C1 segment of cervical spinal cord (tissue), 14 donors: ENCODE results near the gene DCTN2.
"Not testable (repeated sequence)": the region's sequence is repeated elsewhere in the genome, so short reads cannot be mapped to it uniquely, and the experiment has no call there.

Source experiments
- DNase-seq, 14 donors: peaks; one replicate each; lab custom pipeline; 2025; lab: John Stamatoyannopoulos, UW

DCTN2 gene

DNA sequence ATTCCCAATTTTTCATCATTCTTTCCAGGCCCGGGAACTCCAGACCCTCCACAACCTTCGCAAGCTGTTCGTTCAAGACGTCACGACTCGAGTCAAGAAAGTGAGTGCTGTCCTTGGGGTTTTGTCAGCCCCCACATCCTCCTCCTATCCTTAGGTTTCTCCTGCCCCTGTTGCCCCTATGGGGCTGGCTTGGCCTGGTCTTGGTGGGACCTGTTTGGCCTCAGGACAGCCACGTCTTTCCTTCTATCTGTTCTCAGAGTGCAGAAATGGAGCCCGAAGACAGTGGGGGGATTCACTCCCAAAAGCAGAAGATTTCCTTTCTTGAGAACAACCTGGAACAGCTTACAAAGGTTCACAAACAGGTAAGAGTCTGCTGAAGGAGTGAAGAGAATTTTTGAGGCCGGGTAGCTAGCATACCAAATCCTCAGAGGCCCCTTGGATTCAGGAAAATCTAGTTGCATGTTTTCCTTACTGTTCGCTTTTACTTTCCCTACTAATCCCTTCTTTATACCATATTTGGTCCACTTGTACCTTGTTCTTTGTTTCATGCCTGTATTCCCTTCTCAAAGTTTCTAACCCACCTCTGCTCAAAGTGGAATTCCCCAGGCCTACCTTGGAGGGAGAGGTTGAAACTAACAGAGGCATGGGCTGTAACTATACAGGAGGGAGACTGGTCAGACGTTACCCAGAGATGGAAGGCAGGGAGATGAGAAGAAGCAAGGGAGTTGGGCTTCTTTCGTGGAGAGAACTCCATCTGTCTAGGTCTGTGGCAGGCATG lies 31.2 kb upstream of the DCTN2 start:
- no peak for DNase-seq

DNA sequence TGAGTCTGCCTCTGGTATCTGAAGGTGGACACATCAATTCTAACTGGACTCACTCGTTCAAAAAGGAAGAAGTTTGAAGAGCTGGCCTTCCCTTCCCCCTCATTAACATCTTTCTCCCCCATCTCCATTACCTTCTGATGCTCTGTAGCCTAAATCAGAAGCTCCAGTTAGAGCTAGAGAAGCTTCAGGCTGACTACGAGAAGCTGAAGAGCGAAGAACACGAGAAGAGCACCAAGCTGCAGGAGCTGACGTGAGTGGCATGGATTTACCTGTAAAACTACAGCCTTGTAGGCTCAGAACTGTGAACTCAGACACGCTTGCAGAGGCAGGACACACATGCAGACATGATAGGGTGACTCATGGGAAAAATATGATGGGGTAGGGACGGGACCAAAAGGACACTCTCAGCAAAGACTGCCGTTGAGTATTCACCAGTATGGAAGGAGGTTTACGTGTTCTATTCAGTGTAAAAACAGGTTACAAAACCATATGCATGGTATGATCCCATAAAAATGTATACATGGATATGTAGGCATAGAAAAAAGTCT lies 29.7 kb upstream of the DCTN2 start:
- no peak for DNase-seq

DNA sequence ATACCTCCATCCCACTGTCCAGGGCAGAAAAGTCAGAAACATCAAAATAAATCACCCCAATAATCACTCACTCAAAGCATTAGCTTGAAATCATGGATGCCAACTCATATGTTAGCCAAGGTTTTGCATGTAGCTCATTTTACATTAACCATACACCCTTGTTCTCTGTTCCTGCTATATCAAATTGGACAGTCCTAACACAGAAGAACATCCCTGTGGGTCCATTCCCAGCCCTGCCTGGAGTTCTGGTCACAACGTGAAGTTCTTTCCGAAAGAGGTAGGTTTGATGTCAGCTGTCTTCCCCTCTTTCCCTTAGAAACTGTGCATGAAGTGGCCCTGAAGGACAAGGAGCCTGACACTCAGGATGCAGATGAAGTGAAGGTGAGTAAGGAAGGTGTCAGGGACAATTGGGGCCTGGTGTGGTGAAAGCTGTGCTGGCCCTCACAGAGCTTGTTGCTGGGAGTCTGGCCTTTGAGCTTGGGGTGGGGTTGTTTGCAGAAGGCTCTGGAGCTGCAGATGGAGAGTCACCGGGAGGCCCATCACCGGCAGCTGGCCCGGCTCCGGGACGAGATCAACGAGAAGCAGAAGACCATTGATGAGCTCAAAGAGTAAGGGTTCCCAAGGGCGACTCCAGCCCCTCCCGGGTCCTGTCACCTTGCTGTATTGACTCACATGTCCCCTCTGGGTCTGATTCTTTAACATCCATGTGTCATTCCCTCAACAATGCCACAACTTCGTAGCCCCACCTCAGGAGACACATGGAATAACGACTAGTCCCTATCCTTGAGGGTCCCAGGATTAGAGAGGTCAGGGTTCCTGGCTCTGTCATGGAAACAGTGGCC lies 29.0 kb upstream of the DCTN2 start:
- no peak for DNase-seq

DNA sequence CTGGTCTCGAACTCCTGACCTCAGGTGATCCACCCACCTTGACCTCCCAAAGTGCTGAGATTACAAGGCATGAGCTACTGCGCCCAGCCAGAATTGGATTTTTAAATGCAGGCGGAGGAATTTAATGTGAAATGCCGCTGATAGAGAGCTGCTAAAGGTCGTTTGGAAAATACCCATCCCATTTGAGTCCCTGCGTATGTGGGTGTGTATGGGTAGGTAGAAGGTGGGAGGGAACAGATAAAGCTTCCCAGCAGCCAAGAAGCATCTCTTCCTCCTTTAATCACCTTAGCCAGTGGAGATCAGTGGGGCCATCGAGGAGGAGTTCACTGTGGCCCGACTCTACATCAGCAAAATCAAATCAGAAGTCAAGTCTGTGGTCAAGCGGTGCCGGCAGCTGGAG lies 27.8 kb upstream of the DCTN2 start:
- DNase-seq, result no peak

DNA sequence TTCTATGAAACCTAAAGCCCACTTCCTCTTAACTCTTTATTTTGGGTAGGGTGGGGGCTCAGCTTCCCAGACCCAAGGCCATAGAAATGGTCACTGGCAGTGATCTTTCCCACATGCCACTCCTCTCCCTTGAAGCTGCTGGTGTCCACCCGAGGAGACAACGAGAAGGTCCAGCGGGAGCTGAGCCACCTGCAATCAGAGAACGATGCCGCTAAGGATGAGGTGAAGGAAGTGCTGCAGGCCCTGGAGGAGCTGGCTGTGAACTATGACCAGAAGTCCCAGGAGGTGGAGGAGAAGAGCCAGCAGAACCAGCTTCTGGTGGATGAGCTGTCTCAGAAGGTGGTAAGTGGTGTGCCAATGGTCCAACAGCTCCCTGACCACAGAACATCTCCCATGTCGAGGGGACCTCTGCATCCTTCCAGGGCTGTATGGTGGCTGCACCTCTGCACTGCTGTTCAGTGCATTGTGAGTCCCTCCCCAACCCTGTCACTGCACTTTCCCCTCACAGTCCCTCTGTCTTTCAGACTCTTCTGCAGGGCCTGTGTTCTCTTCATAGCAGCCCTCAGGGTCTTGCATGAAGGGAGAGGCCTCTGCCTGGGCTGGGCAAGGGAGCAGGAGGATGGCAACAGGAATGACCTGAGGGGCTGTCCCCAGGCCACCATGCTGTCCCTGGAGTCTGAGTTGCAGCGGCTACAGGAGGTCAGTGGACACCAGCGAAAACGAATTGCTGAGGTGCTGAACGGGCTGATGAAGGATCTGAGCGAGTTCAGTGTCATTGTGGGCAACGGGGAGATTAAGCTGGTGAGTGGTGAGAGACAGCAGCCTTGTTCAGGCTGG lies 25.2 kb upstream of the DCTN2 start:
- no peak for DNase-seq

DNA sequence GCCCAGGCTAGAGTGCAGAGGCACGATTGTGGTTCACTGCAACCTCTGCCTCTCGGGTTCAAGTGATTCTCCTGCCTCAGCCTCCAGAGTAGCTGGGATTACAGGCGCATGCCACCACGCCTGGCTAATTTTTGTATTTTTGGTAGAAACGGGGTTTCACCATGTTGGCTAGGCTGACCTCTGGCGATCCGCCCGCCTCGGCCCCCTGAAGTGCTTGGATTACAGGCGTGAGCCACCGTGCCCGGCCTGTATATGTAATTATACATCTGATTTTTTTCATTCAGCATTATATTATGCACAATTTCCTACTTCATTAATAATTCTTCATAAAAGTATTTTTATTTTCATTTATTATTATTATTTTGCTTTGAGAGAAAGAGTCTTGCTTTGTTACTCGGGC lies 23.4 kb upstream of the DCTN2 start:
- not testable (repeated sequence) for DNase-seq

DNA sequence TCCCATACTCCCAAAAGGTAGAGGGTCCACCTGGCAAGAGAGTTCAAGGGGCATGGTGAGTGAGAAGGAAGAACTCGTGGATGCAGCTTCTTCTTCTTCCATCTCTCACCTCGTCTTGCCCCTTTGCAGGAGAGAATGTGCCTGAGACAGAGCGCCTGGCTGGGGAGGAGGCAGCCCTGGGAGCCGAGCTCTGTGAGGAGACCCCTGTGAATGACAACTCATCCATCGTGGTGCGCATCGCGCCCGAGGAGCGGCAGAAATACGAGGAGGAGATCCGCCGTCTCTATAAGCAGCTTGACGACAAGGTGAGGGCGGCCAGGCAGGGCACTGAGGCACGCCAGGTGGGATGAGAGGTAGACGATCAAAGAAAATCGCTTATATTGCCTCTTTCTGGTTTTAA lies 22.9 kb upstream of the DCTN2 start:
- DNase-seq, result no peak

DNA sequence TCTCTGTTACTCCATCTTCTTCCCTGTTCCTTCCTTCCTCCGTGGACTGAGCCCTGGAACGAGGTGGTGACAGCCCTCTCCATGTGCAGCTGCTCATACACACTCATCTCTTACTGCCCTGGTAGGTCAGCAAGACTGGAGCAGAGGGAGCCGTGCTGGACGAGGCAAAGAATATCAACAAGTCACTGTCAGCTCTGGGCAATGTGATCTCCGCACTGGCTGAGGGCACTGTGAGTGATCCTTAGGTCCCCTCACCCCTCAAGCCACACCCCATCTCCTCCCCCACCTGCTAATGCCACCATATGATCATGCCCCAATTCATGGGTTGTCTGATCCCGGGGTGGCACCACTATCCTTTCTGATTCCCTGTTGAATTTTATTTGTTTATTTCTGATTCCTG lies 21.8 kb upstream of the DCTN2 start:
- DNase-seq, result no peak

DNA sequence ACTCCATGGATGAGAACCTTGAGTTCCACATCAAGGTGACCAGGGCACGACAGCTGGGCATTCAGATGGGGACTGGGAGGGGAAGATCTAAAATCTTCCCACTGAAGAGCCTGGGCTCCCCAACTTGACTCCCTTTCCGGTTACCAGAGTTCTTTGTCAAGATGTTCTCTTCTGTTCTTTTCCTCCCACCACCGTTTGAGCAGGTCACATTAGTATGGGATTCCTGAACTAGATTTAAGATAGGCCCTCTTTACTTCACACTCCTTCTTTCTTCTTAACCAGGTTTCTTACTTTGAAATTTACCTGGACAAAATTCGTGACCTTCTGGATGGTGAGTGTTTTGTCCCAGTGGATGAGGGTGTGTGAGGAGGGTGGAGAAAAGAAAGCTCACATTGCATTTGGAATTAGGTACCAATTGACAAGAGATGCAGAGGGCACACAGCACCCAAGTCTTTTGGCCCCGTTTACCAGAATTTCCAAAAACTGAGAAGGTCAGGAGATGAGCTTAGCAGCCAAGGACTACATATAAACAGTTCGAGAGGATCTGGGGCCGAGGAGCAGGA lies 17.3 kb upstream of the DCTN2 start:
- no peak for DNase-seq

DNA sequence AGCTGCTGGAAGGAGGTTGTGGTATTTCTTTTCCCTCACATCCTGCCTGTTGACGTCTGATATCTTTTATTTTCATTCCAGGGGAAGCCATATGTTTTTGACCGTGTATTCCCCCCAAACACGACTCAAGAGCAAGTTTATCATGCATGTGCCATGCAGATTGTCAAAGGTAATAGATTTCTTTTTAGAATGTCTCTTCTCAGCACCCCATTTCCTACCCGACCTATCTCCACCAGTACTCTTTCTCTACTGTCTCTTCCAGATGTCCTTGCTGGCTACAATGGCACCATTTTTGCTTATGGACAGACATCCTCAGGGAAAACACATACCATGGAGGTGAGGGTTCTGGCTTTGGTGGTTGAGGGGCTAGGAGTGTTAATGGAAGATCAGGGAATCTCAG lies 16.4 kb upstream of the DCTN2 start:
- no peak for DNase-seq

DNA sequence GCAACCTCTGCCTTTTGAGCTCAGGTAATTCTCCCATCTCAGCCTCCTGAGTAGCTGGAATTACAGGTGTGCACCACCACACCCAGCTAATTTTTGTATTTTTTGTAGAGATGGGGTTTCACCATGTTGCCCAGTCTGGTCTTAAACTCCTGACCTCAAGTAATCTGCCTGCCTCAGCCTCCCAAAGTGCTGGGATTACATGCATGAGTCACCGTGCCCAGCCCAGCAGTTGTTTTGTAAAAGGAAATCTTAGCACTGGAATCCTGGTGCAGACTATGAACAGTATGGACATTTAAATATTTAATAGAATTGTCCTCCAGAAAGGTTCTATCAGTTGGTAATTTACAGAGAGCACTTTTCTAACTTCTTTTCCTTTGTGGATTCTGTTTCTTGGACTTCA lies 14.1 kb upstream of the DCTN2 start:
- DNase-seq, result not testable (repeated sequence)

DNA sequence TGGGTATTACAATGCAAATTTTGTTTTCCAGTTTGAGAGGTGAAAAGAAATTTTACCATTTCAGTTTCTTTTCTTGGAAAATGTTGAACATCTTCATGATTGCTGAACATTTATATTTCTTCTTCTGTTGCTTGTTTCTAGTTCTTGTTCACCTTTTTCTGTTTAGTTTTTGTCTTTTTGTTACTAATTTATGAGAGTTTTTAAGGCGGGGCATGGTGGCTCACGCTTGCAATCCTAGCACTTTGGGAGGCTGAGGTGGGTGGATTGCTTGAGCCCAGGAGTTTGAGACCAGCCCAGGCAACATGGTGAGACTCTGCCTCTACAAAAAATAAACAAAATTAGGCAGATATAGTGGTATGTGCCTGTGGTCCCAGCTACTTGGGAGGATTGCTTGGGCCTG lies 13.5 kb upstream of the DCTN2 start:
- no peak for DNase-seq

DNA sequence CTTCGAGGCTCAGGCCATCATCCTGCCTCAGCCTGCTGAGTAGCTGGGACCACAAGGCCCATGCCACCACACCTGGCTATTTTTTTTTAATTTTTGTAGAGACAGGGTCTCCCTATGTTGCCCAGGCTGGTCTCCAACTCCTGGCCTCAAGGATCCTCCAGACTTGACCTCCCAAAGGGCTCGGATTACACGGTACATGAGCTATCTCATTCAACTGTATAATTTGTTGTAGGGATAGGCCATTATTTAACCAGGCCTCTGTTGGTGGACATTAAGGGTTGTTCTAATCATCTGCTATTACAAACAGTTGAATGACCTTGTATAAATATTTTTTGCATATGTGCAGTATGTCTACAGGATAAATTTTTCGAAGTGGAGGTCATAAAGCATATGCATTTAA lies 11.9 kb upstream of the DCTN2 start:
- DNase-seq, result no peak

DNA sequence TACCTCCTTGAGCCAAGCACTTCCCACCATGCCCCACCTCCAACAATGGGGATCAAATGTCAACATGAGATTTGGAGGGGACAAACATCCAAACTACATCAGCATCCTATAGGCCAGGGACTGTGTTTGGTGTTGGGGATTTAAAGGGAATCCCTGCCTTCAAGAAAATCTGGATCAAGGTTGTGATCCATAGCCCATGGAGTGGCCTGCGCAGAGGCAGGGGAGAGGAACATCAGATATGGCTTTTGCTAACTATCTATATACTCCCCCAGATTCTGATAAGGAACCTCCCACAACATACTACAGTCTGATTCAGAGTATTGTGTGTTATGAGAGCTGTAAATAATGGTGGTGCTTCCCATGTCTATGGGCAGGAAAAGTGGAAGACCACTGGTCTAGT lies 7.9 kb upstream of the DCTN2 start:
- no peak for DNase-seq

DNA sequence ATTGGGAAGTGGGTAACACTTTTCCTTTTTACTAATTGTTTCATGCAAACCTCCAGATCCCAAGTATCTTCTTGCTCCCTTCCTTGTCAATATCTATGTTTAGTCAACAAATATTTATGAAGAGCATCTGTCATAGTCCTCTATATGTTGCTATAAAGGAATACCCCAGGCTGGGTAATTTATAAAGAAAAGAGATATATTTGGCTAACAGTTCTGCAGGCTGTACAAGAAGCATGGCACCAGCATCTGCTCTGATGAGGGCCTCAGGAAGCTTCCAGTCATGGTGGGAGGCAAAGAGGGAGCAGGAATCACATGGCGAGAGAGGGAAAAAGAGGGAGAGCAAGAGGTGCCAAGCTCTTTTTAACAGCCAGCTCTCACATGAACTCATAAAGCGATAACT lies 7.5 kb upstream of the DCTN2 start:
- no peak for DNase-seq

DNA sequence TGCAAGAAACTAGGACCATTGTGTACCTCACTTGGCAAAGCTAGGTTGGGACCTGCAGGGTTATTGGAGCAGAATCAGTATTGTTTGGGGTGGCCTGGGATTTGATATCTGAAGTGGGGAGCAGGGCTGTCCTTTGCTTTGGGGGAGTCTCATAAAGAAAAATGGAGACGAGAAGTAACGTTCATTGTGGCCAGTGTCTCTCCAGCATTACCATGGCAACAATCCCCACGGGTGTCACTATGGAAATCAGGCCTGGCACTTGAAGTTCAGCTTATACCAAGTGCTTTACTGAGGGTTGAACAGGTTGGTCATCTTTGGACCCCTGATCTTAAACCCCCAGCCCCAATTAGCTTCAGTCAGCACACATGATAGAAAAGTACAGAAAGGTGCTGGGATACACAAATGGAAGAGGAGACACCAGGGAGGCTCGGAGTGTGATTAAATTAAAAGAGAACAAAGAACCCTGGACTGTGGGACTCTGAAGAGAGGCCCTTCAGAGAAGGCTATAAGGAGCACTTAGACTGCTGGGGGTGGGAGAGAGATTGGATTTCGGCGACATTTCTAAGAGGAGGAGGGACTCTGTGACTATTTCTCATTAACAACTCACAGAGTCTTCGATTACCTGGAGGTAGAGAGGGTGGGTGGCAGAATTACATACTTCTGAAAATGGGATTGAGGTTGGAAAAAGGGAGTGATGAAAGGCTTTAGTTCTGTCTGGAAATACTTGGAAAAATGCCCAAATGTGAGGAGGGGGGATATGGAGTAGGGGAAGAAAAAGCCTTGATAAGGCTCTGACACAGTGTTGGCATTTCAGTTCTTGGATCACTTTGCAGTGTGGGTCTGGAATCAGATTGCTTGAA lies 6.6 kb upstream of the DCTN2 start:
- peak in 1 of 14 donors; percentile 14 for DNase-seq

DNA sequence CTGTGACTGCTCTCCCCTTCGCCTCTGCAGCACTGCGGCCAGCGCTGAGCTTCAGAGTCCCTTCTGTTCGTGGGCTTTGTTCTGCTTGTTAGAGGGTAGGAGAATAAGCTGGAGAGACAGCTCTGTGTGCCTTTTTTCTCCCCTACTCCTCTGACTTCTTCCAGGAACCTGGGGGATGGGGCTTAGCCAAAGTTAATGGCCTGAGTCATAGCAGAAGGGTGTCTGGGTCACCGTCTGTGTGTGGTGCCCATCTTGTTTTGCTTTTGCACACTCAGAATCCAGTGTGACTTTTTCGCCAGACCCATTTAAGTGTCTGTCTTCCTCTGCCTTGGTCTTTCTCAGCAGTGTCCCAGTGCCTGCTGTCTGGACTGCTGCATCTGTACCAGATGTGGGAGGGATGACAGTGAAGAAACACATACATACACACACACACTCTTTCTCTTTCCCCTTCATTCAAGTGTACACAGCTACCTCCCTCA lies 5.9 kb upstream of the DCTN2 start:
- peak in 3 of 14 donors; percentile 8 for DNase-seq

DNA sequence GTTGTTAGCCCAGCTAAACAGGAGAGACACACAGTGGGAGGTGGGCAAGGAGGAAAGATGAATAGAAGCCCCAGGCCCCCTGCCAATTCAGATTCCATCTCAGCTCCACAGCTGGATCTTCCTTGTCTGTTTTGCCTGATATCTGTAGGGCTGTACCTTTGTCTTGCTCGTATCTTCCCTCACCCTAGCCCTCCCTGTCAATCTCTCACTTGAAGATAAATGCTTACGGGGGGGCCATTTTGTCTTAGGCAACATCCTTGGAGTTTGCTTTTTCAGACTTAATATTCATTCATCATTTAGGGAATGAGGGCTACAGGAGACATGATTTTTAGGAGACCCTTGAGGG lies 5.3 kb upstream of the DCTN2 start:
- no peak for DNase-seq

DNA sequence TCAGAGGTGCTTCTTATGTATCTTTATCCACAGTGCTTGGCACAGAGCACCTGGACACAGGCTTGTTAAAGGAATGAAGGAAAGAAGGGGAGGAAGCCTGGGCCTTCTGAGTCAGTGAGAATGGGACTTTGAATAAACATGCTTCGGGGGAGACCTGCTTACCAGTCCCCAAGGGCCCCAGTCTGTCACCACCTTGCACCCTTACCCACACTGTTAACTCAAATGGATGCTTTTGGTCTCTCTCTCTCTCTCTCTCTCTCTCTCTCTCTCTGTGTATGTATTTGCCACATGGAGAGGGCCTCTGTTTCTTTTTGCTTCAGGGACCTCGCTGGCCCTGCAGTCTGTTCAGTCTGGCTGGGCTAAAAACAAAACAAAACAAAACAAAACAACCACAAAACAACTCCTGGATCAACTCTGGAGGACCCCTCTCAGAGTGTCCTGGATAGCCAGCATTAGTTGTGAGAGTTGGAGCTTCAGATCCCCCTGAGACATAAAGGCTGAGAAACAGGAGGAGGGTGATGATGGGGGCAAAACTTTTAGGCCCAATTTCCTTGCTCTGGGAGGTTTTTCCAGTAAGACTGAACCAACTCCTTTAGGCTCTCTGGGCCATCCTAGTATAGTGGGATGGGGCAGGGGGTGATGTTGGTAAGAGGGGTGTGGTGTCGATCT lies 4.8 kb upstream of the DCTN2 start:
- no peak for DNase-seq
